HPDE6-E6E7 (cell line): ENCODE measurements around the gene PTPRB.
A peak's percentile ranks its signal among the peaks of the same experiment; 100 is the strongest.

Experiments used
- DNase-seq: peaks from one replicate; pipeline ENCODE4 v3.0.0; 2011; ENCODE audit warnings: missing footprints; ENCODE audit errors: extremely low spot score

Gene PTPRB

GRCh38 chr12:70637303-70638085 lies at the start of gene PTPRB:
Gene PTPRB, minus strand, starts transcription at chr12:70637429. Its CDS starts 34 bp downstream, at chr12:70637395.
- DNase-seq = no peak

GRCh38 chr12:70686907-70687306 lies 49.7 kb upstream of the PTPRB start:
- DNase-seq = no peak

- no peak for DNase-seq
Measured at GRCh38 chr12:70686299-70686698, 49.1 kb upstream of the PTPRB start.

- DNase-seq = no peak
Measured at GRCh38 chr12:70683976-70684375, 46.7 kb upstream of the PTPRB start.

- DNase-seq = no peak
Measured at GRCh38 chr12:70671698-70672097, 34.5 kb upstream of the PTPRB start.

GRCh38 chr12:70670948-70671347 lies 33.7 kb upstream of the PTPRB start:
- no peak for DNase-seq

- no peak for DNase-seq
Measured at GRCh38 chr12:70667253-70667652, 30.0 kb upstream of the PTPRB start.

- no peak for DNase-seq
Measured at GRCh38 chr12:70666364-70666763, 29.1 kb upstream of the PTPRB start.

- no peak for DNase-seq
Measured at GRCh38 chr12:70664465-70664881, 27.2 kb upstream of the PTPRB start.

GRCh38 chr12:70663838-70664237 lies 26.6 kb upstream of the PTPRB start:
- DNase-seq = no peak

GRCh38 chr12:70661466-70662161 lies 24.4 kb upstream of the PTPRB start:
- no peak for DNase-seq

- peak; percentile 14 for DNase-seq
Measured at GRCh38 chr12:70660620-70661219, 23.5 kb upstream of the PTPRB start.

GRCh38 chr12:70660002-70660604 lies 22.9 kb upstream of the PTPRB start:
- no peak for DNase-seq

GRCh38 chr12:70659077-70659606 lies 21.9 kb upstream of the PTPRB start:
- no peak for DNase-seq

- DNase-seq = no peak
Measured at GRCh38 chr12:70657616-70658286, 20.5 kb upstream of the PTPRB start.

GRCh38 chr12:70652451-70652850 lies 15.2 kb upstream of the PTPRB start:
- no peak for DNase-seq

GRCh38 chr12:70648831-70649230 lies 11.6 kb upstream of the PTPRB start:
- DNase-seq = no peak

- no peak for DNase-seq
Measured at GRCh38 chr12:70648191-70648590, 11.0 kb upstream of the PTPRB start.

- DNase-seq = no peak
Measured at GRCh38 chr12:70646850-70647249, 9.6 kb upstream of the PTPRB start.

- DNase-seq = peak; percentile 64
Measured at GRCh38 chr12:70645494-70646317, 8.5 kb upstream of the PTPRB start.

GRCh38 chr12:70644861-70645260 lies 7.6 kb upstream of the PTPRB start:
- DNase-seq = no peak
